K562 (cell line): ENCODE data around the gene PPIE. TPM values are rescaled to one million over a fixed set of nuclear protein-coding genes. Genes with fewer than 3 reads are reported as not detected.

Experiments used
- ATF2 ChIP-seq: sonication (generic); formaldehyde crosslinking; IDR thresholded peaks from 2 replicates; pipeline ENCODE4 v1.8.1; 2022; ENCODE audit warnings: missing genetic modification reagents
- BCOR ChIP-seq: fragments of 450-650 bp; IDR thresholded peaks from 2 replicates; pipeline ENCODE4 v1.6.1; 2016
- ETV5 ChIP-seq: sonication (generic); formaldehyde crosslinking; IDR thresholded peaks from 2 replicates; pipeline ENCODE4 v1.4.0; 2020; ENCODE audit warnings: low read depth, mild to moderate bottlenecking, missing genetic modification reagents
- FOXJ3 ChIP-seq: sonication (generic); formaldehyde crosslinking; IDR thresholded peaks from 2 replicates; pipeline ENCODE4 v1.4.0; 2020; ENCODE audit warnings: mild to moderate bottlenecking, missing genetic modification reagents
- GATA2 ChIP-seq: sonication (generic); formaldehyde crosslinking; IDR thresholded peaks from 2 replicates; pipeline ENCODE4 v1.4.0; 2020; ENCODE audit warnings: mild to moderate bottlenecking, missing genetic modification reagents
- KLF6 ChIP-seq: fragments of 250-450 bp; sonication (Bioruptor Pico); IDR thresholded peaks from 2 replicates; pipeline ENCODE4 v1.4.0; 2020; ENCODE audit warnings: mild to moderate bottlenecking, moderate library complexity, borderline replicate concordance
- MAFG ChIP-seq: fragments of 450-650 bp; conservative IDR thresholded peaks from 2 replicates; pipeline ENCODE4 v1.6.1; 2016; ENCODE audit warnings: missing genetic modification characterization, missing compliant biosample characterization
- MNT ChIP-seq, 2 experiments: fragments of 450-650 bp; conservative IDR thresholded peaks; 2 replicates each; pipeline ENCODE4 v1.6.1; 2017; ENCODE audit warnings: mild to moderate bottlenecking in 2 of 2, moderate library complexity in 2 of 2
- MXI1 ChIP-seq: IDR thresholded peaks from 2 replicates; pipeline ENCODE4 v1.6.1; 2011; ENCODE audit warnings: low read depth, mild to moderate bottlenecking, improper control_type of control experiment, low read length
- NFRKB ChIP-seq: fragments of 450-650 bp; IDR thresholded peaks from 2 replicates; pipeline ENCODE4 v1.6.1; 2016; ENCODE audit warnings: low read depth
- PHF20 ChIP-seq: fragments of 450-650 bp; IDR thresholded peaks from 2 replicates; pipeline ENCODE4 v1.6.1; 2018; ENCODE audit not compliant: partially characterized antibody
- POLR2B ChIP-seq: fragments of 450-650 bp; IDR thresholded peaks from 2 replicates; pipeline ENCODE4 v1.6.1; 2018; ENCODE audit warnings: low read depth; ENCODE audit not compliant: partially characterized antibody
- RBBP5 ChIP-seq: fragments of 200-600 bp; sonication (generic); IDR thresholded peaks from 2 replicates; pipeline ENCODE4 v1.6.1; 2012; ENCODE audit warnings: borderline replicate concordance, mild to moderate bottlenecking, low read length, control low read depth, inconsistent platforms; ENCODE audit not compliant: insufficient read depth, poor library complexity, severe bottlenecking
- TFE3 ChIP-seq: fragments of 450-650 bp; formaldehyde crosslinking; IDR thresholded peaks from 2 replicates; pipeline ENCODE4 v1.4.0; 2020; ENCODE audit warnings: mild to moderate bottlenecking, mixed read lengths
- ZNF175 ChIP-seq: fragments of 200-800 bp; sonication (Bioruptor generic); IDR thresholded peaks from 2 replicates; pipeline ENCODE4 v1.6.1; 2016; ENCODE audit warnings: low read depth, mild to moderate bottlenecking, missing genetic modification characterization, missing compliant biosample characterization
- ZNF253 ChIP-seq: fragments of 250-450 bp; sonication (Bioruptor Pico); conservative IDR thresholded peaks from 2 replicates; pipeline ENCODE4 v1.6.1; 2021; ENCODE audit warnings: mild to moderate bottlenecking
- ZNF263 ChIP-seq: sonication (generic); formaldehyde crosslinking; IDR thresholded peaks from 2 replicates; pipeline ENCODE4 v1.8.0; 2022; ENCODE audit warnings: mild to moderate bottlenecking, missing genetic modification reagents, borderline replicate concordance
- ZNF518B ChIP-seq: fragments of 250-450 bp; sonication (Bioruptor Pico); IDR thresholded peaks from 2 replicates; pipeline ENCODE4 v1.5.0; 2021; ENCODE audit warnings: mild to moderate bottlenecking, moderate library complexity
- ZNF76 ChIP-seq: fragments of 250-450 bp; sonication (Bioruptor Pico); IDR thresholded peaks from 2 replicates; pipeline ENCODE4 v1.4.0; 2020; ENCODE audit warnings: mild to moderate bottlenecking, moderate library complexity, borderline replicate concordance
- polyA plus RNA-seq, 8 experiments: library from polyadenylated mRNA; depleted of rRNA in 4 of 8; stranded (reverse) in 5 of 8; unstranded in 3 of 8; fragments of >200 nt; fragmentation: Nextera tagmentation in 2 of 8; fragmentation: Illumina TruSeq in 1 of 8; extraction: Ambion mirVana in 2 of 8; extraction: Trizol in 1 of 8; gene quantifications; 2 replicates each; pipeline versions ENCODE4 v1.2.1 to v1.2.3, GENCODE V29; 2011 to 2014; ENCODE audit warnings: inconsistent platforms in 1 of 8, missing spikeins in 1 of 8
- total RNA-seq, 7 experiments: library from RNA; depleted of rRNA in 6 of 7; stranded (reverse); fragments of >200 nt in 6 of 7; fragmentation: Illumina TruSeq in 2 of 7; extraction: Trizol in 2 of 7; gene quantifications; 2 replicates each; pipeline versions ENCODE4 v1.2.1 to v1.2.3, GENCODE V29; 2011 to 2021; ENCODE audit warnings: low replicate concordance in 1 of 7

Gene PPIE
- total and polyA plus RNA-seq, 9 of the 15 experiments (the other 6 are each of a cell fraction or from before 2014, with no cell fraction given): 75.4 to 444 (median 131) TPM

GRCh38 chr1:39720094-39720999, 18.3 kb upstream of the PPIE start (continued):
- TF ChIP-seq MNT (conservative IDR thresholded peaks at IDR 0.05) (no peak), FOXJ3 (CRISPR knock-in tag) (no peak), KLF6 (CRISPR knock-in tag) (no peak), ZNF175 (CRISPR knock-in tag) (no peak), NFRKB (no peak), ZNF518B (CRISPR knock-in tag) (no peak), TFE3 (CRISPR knock-in tag) (no peak), ATF2 (no peak), ZNF253 (CRISPR knock-in tag) (no peak), GATA2 (CRISPR knock-in tag) (no peak), MAFG (tag) (no peak), ETV5 (CRISPR knock-in tag) (no peak), POLR2B (no peak), BCOR (no peak), MXI1 (no peak), PHF20 (no peak), ZNF76 (CRISPR knock-in tag) (no peak), RBBP5 (no peak), ZNF263 (no peak)
